Measurements from ENCODE around the gene SGMS1. TPM values are rescaled to one million over a fixed set of nuclear protein-coding genes. Genes with fewer than 3 reads are reported as not detected.

Gene SGMS1
- polyA plus RNA-seq, 1 of the 3 experiments (the other 2 are of a cell fraction), result 6.3 TPM

- no peaks in the 10 kb centered on the region for H3K27me3 ChIP-seq (ENCODE audit: insufficient read depth)
- no peaks in the 10 kb centered on the region for H3K9me2 ChIP-seq
- WGBS (ENCODE audit: low lambda C conversion rate), result 86% methylated on average over 4 of the region's 4 CpGs
- no peak overlapping the region for H2AFZ ChIP-seq (ENCODE audit: low read depth)
- ChIA-PET POLR2A (no interaction called here), CTCF (no interaction called here)
- H3K4me2 ChIP-seq, result no peak overlapping the region
- TF ChIP-seq, protein P1, sequence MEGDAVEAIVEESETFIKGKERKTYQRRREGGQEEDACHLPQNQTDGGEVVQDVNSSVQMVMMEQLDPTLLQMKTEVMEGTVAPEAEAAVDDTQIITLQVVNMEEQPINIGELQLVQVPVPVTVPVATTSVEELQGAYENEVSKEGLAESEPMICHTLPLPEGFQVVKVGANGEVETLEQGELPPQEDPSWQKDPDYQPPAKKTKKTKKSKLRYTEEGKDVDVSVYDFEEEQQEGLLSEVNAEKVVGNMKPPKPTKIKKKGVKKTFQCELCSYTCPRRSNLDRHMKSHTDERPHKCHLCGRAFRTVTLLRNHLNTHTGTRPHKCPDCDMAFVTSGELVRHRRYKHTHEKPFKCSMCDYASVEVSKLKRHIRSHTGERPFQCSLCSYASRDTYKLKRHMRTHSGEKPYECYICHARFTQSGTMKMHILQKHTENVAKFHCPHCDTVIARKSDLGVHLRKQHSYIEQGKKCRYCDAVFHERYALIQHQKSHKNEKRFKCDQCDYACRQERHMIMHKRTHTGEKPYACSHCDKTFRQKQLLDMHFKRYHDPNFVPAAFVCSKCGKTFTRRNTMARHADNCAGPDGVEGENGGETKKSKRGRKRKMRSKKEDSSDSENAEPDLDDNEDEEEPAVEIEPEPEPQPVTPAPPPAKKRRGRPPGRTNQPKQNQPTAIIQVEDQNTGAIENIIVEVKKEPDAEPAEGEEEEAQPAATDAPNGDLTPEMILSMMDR (IDR thresholded peaks at IDR 0.05), result peak; percentile 49
- TF ChIP-seq RAD21 (IDR thresholded peaks at IDR 0.05; ENCODE audit: low read length) (peak; percentile 29), TAF1 (IDR thresholded peaks at IDR 0.05; ENCODE audit: borderline replicate concordance, low read depth, low read length) (no peak)
- H3F3A ChIP-seq (replicated peaks; ENCODE audit: insufficient read depth), result no peaks in the 10 kb centered on the region
- no peaks in the 10 kb centered on the region for H3K9me3 ChIP-seq
- DNase-seq, result peak; percentile 33
- no peaks in the 10 kb centered on the region for H3K4me1 ChIP-seq (ENCODE audit: control insufficient read depth in 1 of 2, insufficient read depth in 2 of 2, low read depth in 1 of 2, low read length in 1 of 2)
- H3K79me2 ChIP-seq (ENCODE audit: insufficient read depth), result no peaks in the 10 kb centered on the region
- no peak overlapping the region for H3K27ac ChIP-seq (ENCODE audit: low read depth in 2 of 2, low read length in 1 of 2)
- peaks cover 9 to 24% of the 10 kb centered on the region in 2 experiments for H3K36me3 ChIP-seq (replicated peaks in 1 of 2; ENCODE audit: control insufficient read depth in 1 of 2, insufficient read depth in 2 of 2, low read length in 1 of 2)
- H4K20me1 ChIP-seq (ENCODE audit: insufficient read depth), result no peaks in the 10 kb centered on the region
- no peak overlapping the region for H3K4me3 ChIP-seq (ENCODE audit: low read depth in 2 of 2, low read length in 1 of 2)
- no peak overlapping the region for H3K9ac ChIP-seq
These were observed 313.1 kb downstream of the SGMS1 start for GRCh38 chr10:50310560-50311174.

DNA sequence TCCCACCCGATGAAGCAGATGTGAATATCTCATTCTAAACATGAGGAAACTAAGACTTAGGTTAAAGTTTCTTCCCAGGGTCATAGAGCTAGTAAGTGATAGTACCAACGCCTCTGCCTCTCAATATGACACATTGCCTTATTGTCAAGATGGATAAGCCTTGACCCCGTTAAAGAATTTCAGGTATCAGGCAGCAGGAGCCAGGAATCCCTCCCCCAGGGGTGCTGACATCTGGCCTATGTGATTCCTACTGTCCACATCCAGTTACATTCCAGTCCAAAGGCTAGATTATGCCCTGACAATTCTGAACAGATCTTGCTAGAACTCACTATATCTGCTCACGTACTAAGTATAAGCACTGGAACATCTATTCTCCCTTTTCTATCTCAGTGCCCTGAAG lies 314.4 kb downstream of the SGMS1 start:
- H3K36me3 ChIP-seq (replicated peaks in 1 of 2; ENCODE audit: control insufficient read depth in 1 of 2, insufficient read depth in 2 of 2, low read length in 1 of 2), result peaks cover 11 to 24% of the 10 kb centered on the region in 2 experiments
- H3K9me3 ChIP-seq, result no peaks in the 10 kb centered on the region
- no peaks in the 10 kb centered on the region for H4K20me1 ChIP-seq (ENCODE audit: insufficient read depth)
- H3K27me3 ChIP-seq (ENCODE audit: insufficient read depth), result no peaks in the 10 kb centered on the region
- no peaks in the 10 kb centered on the region for H3F3A ChIP-seq (replicated peaks; ENCODE audit: insufficient read depth)
- no peak overlapping the region for H3K9ac ChIP-seq
- DNase-seq, result no peak
- ChIA-PET POLR2A (no interaction called here), CTCF (no interaction called here)
- H3K4me3 ChIP-seq (ENCODE audit: low read depth in 2 of 2, low read length in 1 of 2), result no peak overlapping the region
- WGBS (ENCODE audit: low lambda C conversion rate), result 82% methylated on average over 4 of the region's 4 CpGs
- no peak overlapping the region for H3K4me2 ChIP-seq
- H2AFZ ChIP-seq (ENCODE audit: low read depth), result no peak overlapping the region
- H3K79me2 ChIP-seq (ENCODE audit: insufficient read depth), result no peaks in the 10 kb centered on the region
- TF ChIP-seq GABPA (IDR thresholded peaks at IDR 0.05; ENCODE audit: low read depth), result no peak
- TF ChIP-seq, protein P2, sequence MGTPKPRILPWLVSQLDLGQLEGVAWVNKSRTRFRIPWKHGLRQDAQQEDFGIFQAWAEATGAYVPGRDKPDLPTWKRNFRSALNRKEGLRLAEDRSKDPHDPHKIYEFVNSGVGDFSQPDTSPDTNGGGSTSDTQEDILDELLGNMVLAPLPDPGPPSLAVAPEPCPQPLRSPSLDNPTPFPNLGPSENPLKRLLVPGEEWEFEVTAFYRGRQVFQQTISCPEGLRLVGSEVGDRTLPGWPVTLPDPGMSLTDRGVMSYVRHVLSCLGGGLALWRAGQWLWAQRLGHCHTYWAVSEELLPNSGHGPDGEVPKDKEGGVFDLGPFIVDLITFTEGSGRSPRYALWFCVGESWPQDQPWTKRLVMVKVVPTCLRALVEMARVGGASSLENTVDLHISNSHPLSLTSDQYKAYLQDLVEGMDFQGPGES (IDR thresholded peaks at IDR 0.05; ENCODE audit: low read depth, low read length), result no peak
- TF ChIP-seq, protein P3, sequence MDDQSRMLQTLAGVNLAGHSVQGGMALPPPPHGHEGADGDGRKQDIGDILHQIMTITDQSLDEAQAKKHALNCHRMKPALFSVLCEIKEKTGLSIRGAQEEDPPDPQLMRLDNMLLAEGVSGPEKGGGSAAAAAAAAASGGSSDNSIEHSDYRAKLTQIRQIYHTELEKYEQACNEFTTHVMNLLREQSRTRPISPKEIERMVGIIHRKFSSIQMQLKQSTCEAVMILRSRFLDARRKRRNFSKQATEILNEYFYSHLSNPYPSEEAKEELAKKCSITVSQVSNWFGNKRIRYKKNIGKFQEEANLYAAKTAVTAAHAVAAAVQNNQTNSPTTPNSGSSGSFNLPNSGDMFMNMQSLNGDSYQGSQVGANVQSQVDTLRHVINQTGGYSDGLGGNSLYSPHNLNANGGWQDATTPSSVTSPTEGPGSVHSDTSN (IDR thresholded peaks at IDR 0.05), result no peak
- TF ChIP-seq NFIC (IDR thresholded peaks at IDR 0.05; ENCODE audit: borderline replicate concordance), result no peak
- no peak for TF ChIP-seq FOSL2 (IDR thresholded peaks at IDR 0.05; ENCODE audit: borderline replicate concordance, low read depth)
- TF ChIP-seq CHD2 (IDR thresholded peaks at IDR 0.05; ENCODE audit: low read length, partially characterized antibody), result no peak
- TF ChIP-seq RCOR1 (IDR thresholded peaks at IDR 0.05; ENCODE audit: low read length), result no peak
- TF ChIP-seq TCF12 (IDR thresholded peaks at IDR 0.05), result no peak
- TF ChIP-seq GATA2 (CRISPR knock-in tag; IDR thresholded peaks at IDR 0.05), result no peak
- TF ChIP-seq RAD21 (IDR thresholded peaks at IDR 0.05; ENCODE audit: low read length), result no peak
- TF ChIP-seq YY1 (IDR thresholded peaks at IDR 0.05; ENCODE audit: low read depth), result no peak
- TF ChIP-seq, protein P4, sequence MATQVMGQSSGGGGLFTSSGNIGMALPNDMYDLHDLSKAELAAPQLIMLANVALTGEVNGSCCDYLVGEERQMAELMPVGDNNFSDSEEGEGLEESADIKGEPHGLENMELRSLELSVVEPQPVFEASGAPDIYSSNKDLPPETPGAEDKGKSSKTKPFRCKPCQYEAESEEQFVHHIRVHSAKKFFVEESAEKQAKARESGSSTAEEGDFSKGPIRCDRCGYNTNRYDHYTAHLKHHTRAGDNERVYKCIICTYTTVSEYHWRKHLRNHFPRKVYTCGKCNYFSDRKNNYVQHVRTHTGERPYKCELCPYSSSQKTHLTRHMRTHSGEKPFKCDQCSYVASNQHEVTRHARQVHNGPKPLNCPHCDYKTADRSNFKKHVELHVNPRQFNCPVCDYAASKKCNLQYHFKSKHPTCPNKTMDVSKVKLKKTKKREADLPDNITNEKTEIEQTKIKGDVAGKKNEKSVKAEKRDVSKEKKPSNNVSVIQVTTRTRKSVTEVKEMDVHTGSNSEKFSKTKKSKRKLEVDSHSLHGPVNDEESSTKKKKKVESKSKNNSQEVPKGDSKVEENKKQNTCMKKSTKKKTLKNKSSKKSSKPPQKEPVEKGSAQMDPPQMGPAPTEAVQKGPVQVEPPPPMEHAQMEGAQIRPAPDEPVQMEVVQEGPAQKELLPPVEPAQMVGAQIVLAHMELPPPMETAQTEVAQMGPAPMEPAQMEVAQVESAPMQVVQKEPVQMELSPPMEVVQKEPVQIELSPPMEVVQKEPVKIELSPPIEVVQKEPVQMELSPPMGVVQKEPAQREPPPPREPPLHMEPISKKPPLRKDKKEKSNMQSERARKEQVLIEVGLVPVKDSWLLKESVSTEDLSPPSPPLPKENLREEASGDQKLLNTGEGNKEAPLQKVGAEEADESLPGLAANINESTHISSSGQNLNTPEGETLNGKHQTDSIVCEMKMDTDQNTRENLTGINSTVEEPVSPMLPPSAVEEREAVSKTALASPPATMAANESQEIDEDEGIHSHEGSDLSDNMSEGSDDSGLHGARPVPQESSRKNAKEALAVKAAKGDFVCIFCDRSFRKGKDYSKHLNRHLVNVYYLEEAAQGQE (IDR thresholded peaks at IDR 0.05; ENCODE audit: low read depth, low read length), result no peak
- no peak for TF ChIP-seq SIN3A (IDR thresholded peaks at IDR 0.05; ENCODE audit: borderline replicate concordance, low read depth, low read length)
- no peaks in the 10 kb centered on the region for H3K4me1 ChIP-seq (ENCODE audit: control insufficient read depth in 1 of 2, insufficient read depth in 2 of 2, low read depth in 1 of 2, low read length in 1 of 2)
- H3K27ac ChIP-seq (ENCODE audit: low read depth in 2 of 2, low read length in 1 of 2), result no peak overlapping the region
- H3K9me2 ChIP-seq, result no peaks in the 10 kb centered on the region
